DND-41 (cell line): ENCODE measurements around the gene RASGRP1.

Source experiments
- EZH2 ChIP-seq: IDR thresholded peaks from 3 replicates; pipeline ENCODE4 v1.6.1; 2012; ENCODE audit warnings: borderline replicate concordance, low read depth, mild to moderate bottlenecking, moderate library complexity, low read length, inconsistent platforms; ENCODE audit not compliant: severe bottlenecking
- TF ChIP-seq, protein P1 (sequence below): IDR thresholded peaks from 2 replicates; pipeline ENCODE4 v1.5.1; 2012; ENCODE audit warnings: borderline replicate concordance, low read length, moderate library complexity, mild to moderate bottlenecking; ENCODE audit not compliant: poor library complexity, severe bottlenecking; ENCODE audit errors: extremely low read depth

DNA sequence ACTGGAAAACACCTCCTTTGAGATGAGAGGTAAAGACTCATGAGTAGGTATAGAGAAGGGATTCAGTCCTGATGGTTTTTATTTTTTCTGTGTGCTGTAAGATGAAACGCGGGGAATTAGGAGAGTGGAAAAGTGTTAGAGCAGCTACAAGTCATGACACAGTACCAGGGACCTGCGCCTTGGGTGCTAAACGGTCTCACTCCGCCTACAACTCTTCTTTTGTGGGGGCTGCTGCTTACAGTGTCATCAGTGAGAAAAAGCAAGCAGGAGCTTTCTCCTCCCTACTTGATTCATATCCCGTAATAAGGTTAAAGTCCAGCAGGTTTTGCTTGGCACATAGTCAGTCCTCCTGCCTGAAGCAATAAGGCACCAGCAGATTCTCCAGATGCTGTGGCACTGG is 39.1 kb downstream of the RASGRP1 start:
- TF ChIP-seq, protein P1, sequence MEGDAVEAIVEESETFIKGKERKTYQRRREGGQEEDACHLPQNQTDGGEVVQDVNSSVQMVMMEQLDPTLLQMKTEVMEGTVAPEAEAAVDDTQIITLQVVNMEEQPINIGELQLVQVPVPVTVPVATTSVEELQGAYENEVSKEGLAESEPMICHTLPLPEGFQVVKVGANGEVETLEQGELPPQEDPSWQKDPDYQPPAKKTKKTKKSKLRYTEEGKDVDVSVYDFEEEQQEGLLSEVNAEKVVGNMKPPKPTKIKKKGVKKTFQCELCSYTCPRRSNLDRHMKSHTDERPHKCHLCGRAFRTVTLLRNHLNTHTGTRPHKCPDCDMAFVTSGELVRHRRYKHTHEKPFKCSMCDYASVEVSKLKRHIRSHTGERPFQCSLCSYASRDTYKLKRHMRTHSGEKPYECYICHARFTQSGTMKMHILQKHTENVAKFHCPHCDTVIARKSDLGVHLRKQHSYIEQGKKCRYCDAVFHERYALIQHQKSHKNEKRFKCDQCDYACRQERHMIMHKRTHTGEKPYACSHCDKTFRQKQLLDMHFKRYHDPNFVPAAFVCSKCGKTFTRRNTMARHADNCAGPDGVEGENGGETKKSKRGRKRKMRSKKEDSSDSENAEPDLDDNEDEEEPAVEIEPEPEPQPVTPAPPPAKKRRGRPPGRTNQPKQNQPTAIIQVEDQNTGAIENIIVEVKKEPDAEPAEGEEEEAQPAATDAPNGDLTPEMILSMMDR: no peak
- TF ChIP-seq EZH2: no peak
